ENCODE data around the gene SEMA3F.

SEMA3F gene

GRCh38 chr3:50201573-50202315, 46.6 kb downstream of the SEMA3F start:
- Histone ChIP-seq H3K4me2 (ENCODE audit: low read length) (no peak overlapping the region), H3K9me3 (ENCODE audit: control insufficient read depth, insufficient read depth, low read length) (no peaks in the 10 kb centered on the region), H3K27ac (ENCODE audit: low read depth, low read length) (no peak overlapping the region)

GRCh38 chr3:50202353-50203112, 47.4 kb downstream of the SEMA3F start:
- H3F3A ChIP-seq (ENCODE audit: control insufficient read depth, insufficient read depth), result no peaks in the 10 kb centered on the region
- no peak for TF ChIP-seq EZH2phosphoT487 (IDR thresholded peaks at IDR 0.05; ENCODE audit: borderline replicate concordance, low read length)
- no peak overlapping the region for H3K4me2 ChIP-seq (ENCODE audit: low read length)
- no peak overlapping the region for H3K4me3 ChIP-seq (ENCODE audit: low read length)
- no peaks in the 10 kb centered on the region for H3K79me2 ChIP-seq (ENCODE audit: control insufficient read depth, low read length)
- H3K9me3 ChIP-seq (ENCODE audit: control insufficient read depth, insufficient read depth, low read length), result no peaks in the 10 kb centered on the region
- H4K20me1 ChIP-seq (ENCODE audit: control insufficient read depth, insufficient read depth, low read depth, low read length), result no peaks in the 10 kb centered on the region
- peaks cover 60% of the 10 kb centered on the region for H3K27me3 ChIP-seq (ENCODE audit: control insufficient read depth, low read length)
- H3K9me2 ChIP-seq (replicated peaks; ENCODE audit: control insufficient read depth, low read length), result no peaks in the 10 kb centered on the region
- H3K4me1 ChIP-seq (ENCODE audit: control insufficient read depth, low read length), result 0 out of 2 replicates have a peak, but pooled peaks cover 3% of the 10 kb centered on the region
- H3K27ac ChIP-seq (ENCODE audit: low read depth, low read length), result no peak overlapping the region
- no peaks in the 10 kb centered on the region for H3K36me3 ChIP-seq (ENCODE audit: control insufficient read depth, low read length)

More at GRCh38 chr3:50201573-50202315, 46.6 kb downstream of the SEMA3F start:
- H3K27me3 ChIP-seq (ENCODE audit: control insufficient read depth, low read length), result peaks cover 57% of the 10 kb centered on the region
- no peaks in the 10 kb centered on the region for H3K9me2 ChIP-seq (replicated peaks; ENCODE audit: control insufficient read depth, low read length)
- H3F3A ChIP-seq (ENCODE audit: control insufficient read depth, insufficient read depth), result no peaks in the 10 kb centered on the region
- H3K4me1 ChIP-seq (ENCODE audit: control insufficient read depth, low read length), result 0 out of 2 replicates have a peak, but pooled peaks cover 3% of the 10 kb centered on the region
- H3K79me2 ChIP-seq (ENCODE audit: control insufficient read depth, low read length), result no peaks in the 10 kb centered on the region
- no peaks in the 10 kb centered on the region for H3K36me3 ChIP-seq (ENCODE audit: control insufficient read depth, low read length)
- TF ChIP-seq EZH2phosphoT487 (IDR thresholded peaks at IDR 0.05; ENCODE audit: borderline replicate concordance, low read length) (no peak), CTCF (IDR thresholded peaks at IDR 0.05; ENCODE audit: low read depth, low read length, poor library complexity, severe bottlenecking) (no peak)
- no peak overlapping the region for H3K4me3 ChIP-seq (ENCODE audit: low read length)
- no peaks in the 10 kb centered on the region for H4K20me1 ChIP-seq (ENCODE audit: control insufficient read depth, insufficient read depth, low read depth, low read length)

- no peak for TF ChIP-seq CTCF (IDR thresholded peaks at IDR 0.05; ENCODE audit: low read depth, low read length, poor library complexity, severe bottlenecking)
- TF ChIP-seq EZH2phosphoT487 (IDR thresholded peaks at IDR 0.05; ENCODE audit: borderline replicate concordance, low read length), result no peak
- Histone ChIP-seq H3K4me1 (ENCODE audit: control insufficient read depth, low read length) (0 out of 2 replicates have a peak, but pooled peaks cover 3% of the 10 kb centered on the region), H3K4me2 (ENCODE audit: low read length) (no peak overlapping the region), H3K27ac (ENCODE audit: low read depth, low read length) (no peak overlapping the region), H3K9me3 (ENCODE audit: control insufficient read depth, insufficient read depth, low read length) (no peaks in the 10 kb centered on the region), H3K9me2 (replicated peaks; ENCODE audit: control insufficient read depth, low read length) (no peaks in the 10 kb centered on the region), H3K36me3 (ENCODE audit: control insufficient read depth, low read length) (no peaks in the 10 kb centered on the region), H3K27me3 (ENCODE audit: control insufficient read depth, low read length) (peaks cover 62% of the 10 kb centered on the region), H3F3A (ENCODE audit: control insufficient read depth, insufficient read depth) (no peaks in the 10 kb centered on the region), H3K79me2 (ENCODE audit: control insufficient read depth, low read length) (no peaks in the 10 kb centered on the region), H4K20me1 (ENCODE audit: control insufficient read depth, insufficient read depth, low read depth, low read length) (no peaks in the 10 kb centered on the region), H3K4me3 (ENCODE audit: low read length) (no peak overlapping the region)
Measured at GRCh38 chr3:50203113-50203808, 48.1 kb downstream of the SEMA3F start.
